VCaP (cell line): Measurements from ENCODE around the gene HPS3.

ENCODE experiments used
- H3K27ac ChIP-seq: fragments of 450-650 bp; 2 replicates; pipeline ENCODE4 v1.5.1; 2017
- CTCF ChIP-seq: fragments of 450-650 bp; conservative IDR thresholded peaks from 2 replicates; pipeline ENCODE4 v1.5.1; 2017; ENCODE audit warnings: mild to moderate bottlenecking, moderate library complexity

Gene HPS3

GRCh38 chr3:149174901-149175300, 45.5 kb downstream of the HPS3 start:
- peak overlapping the region; percentile 74 for H3K27ac ChIP-seq
- TF ChIP-seq CTCF: no peak

GRCh38 chr3:149177122-149177521, 47.7 kb downstream of the HPS3 start:
- TF ChIP-seq CTCF: no peak
- H3K27ac ChIP-seq: no peak overlapping the region

- H3K27ac ChIP-seq: no peak overlapping the region
Measured at GRCh38 chr3:149179220-149179619, 49.8 kb downstream of the HPS3 start.

GRCh38 chr3:149180057-149180573, 50.7 kb downstream of the HPS3 start:
- TF ChIP-seq CTCF: no peak
- H3K27ac ChIP-seq: no peak overlapping the region

More at GRCh38 chr3:149179220-149179619, 49.8 kb downstream of the HPS3 start:
- TF ChIP-seq CTCF: no peak

GRCh38 chr3:149181182-149181581, 51.7 kb downstream of the HPS3 start:
- no peak for TF ChIP-seq CTCF
- no peak overlapping the region for H3K27ac ChIP-seq

- no peak for TF ChIP-seq CTCF
Measured at GRCh38 chr3:149186219-149186618, 56.8 kb downstream of the HPS3 start.

GRCh38 chr3:149186721-149187120, 57.3 kb downstream of the HPS3 start:
- no peak for TF ChIP-seq CTCF

More at GRCh38 chr3:149186219-149186618, 56.8 kb downstream of the HPS3 start:
- no peak overlapping the region for H3K27ac ChIP-seq

More at GRCh38 chr3:149186721-149187120, 57.3 kb downstream of the HPS3 start:
- H3K27ac ChIP-seq: no peak overlapping the region
